ENCODE measurements around the gene IKZF1.

DNA sequence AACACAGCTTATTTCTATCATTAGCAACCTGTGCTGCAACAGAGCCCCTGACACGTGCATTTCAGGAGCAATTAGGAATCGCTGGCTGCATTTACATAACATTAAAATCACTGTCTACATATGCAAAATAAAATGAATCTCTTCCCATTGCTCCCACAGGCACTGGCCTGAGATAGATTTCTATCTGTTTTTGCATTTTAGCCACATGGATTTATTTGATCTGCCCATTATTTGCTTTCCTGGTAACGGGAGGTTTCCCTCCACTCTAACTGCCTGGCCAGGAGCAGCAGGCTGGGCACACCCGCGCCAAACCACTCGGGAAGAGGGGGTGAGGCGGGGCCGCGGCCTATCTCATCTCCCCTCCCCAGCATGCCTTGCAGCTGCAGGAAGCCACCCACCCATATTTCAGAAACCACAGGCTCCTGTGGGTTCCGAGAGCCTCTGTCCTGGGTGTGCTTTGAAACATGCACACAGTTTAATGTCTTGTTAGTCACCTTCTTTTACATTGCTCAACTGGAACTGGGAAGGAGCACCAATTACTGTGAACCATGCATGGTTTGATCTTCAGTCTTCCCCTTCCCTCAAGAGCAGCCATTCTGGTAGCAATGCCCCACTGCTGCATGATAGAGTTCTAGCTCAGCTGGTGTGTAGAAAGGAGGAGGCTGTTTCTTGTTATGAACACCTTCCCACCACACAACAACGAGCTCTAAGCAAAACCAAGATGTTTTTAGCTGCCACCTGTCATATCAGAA lies 37.7 kb upstream of the IKZF1 start:
- TF ChIP-seq POLR2A (IDR thresholded peaks at IDR 0.05; ENCODE audit: low read length) (no peak), GATA1 (IDR thresholded peaks at IDR 0.05; ENCODE audit: low read depth, low read length) (no peak)

Measured in erythroblast (primary cell).